B cell (primary cell): Measurements from ENCODE around the gene BLTP1.

ENCODE experiments used
- EZH2 ChIP-seq: IDR thresholded peaks from 2 replicates; pipeline ENCODE4 v1.6.1; 2012; ENCODE audit warnings: borderline replicate concordance, low read depth, mild to moderate bottlenecking, moderate library complexity, low read length; ENCODE audit not compliant: insufficient read depth, poor library complexity, severe bottlenecking
- TF ChIP-seq, protein P1 (sequence below): fragments of 200-600 bp; IDR thresholded peaks from one replicate; pipeline ENCODE4 v1.8.0; 2022; ENCODE audit warnings: antibody characterized with exemption, mild to moderate bottlenecking

DNA sequence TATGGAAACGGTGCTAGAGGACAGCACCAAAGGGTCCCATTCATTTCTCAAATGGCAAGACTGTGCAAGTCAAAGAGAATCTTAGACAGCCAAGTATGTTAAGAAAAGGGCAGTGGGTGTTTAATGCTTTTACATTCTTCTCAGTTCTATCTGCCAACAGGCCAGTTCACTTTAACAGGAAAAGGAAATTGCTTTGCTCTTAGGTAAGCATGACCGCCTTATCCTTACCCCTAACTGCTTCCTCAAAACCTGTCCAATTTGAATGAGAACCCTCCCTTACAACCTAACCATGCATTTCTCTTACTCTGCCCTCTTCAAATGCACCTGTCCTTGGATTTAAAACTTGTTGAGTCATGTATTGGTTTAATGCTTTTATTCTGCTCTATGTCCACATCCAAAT is 44.5 kb upstream of the BLTP1 start:
- TF ChIP-seq, protein P1, sequence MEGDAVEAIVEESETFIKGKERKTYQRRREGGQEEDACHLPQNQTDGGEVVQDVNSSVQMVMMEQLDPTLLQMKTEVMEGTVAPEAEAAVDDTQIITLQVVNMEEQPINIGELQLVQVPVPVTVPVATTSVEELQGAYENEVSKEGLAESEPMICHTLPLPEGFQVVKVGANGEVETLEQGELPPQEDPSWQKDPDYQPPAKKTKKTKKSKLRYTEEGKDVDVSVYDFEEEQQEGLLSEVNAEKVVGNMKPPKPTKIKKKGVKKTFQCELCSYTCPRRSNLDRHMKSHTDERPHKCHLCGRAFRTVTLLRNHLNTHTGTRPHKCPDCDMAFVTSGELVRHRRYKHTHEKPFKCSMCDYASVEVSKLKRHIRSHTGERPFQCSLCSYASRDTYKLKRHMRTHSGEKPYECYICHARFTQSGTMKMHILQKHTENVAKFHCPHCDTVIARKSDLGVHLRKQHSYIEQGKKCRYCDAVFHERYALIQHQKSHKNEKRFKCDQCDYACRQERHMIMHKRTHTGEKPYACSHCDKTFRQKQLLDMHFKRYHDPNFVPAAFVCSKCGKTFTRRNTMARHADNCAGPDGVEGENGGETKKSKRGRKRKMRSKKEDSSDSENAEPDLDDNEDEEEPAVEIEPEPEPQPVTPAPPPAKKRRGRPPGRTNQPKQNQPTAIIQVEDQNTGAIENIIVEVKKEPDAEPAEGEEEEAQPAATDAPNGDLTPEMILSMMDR = no peak
- TF ChIP-seq EZH2 = no peak
